SK-N-SH treated with all-trans-retinoic acid at 6 μM for 48 hours (cell line): Measurements from ENCODE around the gene GRIA1.

Source experiments
- ARNTL ChIP-seq: fragments of 450-650 bp; formaldehyde crosslinking; IDR thresholded peaks from 2 replicates; pipeline ENCODE4 v1.5.0; 2020; ENCODE audit warnings: low read depth, mild to moderate bottlenecking, moderate library complexity, borderline replicate concordance
- BACH2 ChIP-seq: fragments of 250-450 bp; sonication (Bioruptor Pico); IDR thresholded peaks from 2 replicates; pipeline ENCODE4 v1.9.0; 2021; ENCODE audit warnings: mild to moderate bottlenecking, borderline replicate concordance
- ISL1 ChIP-seq: fragments of 250-450 bp; sonication (Bioruptor Pico); IDR thresholded peaks from 2 replicates; pipeline ENCODE4 v2.1.2; 2022; ENCODE audit warnings: mild to moderate bottlenecking, moderate library complexity
- RARB ChIP-seq: fragments of 250-450 bp; sonication (Bioruptor Pico); IDR thresholded peaks from 2 replicates; pipeline ENCODE4 v1.8.0; 2021; ENCODE audit warnings: mild to moderate bottlenecking, moderate library complexity
- TCF4 ChIP-seq: fragments of 250-450 bp; sonication (Bioruptor Pico); IDR thresholded peaks from 2 replicates; pipeline ENCODE4 v1.8.0; 2021; ENCODE audit warnings: mild to moderate bottlenecking, moderate library complexity, borderline replicate concordance
- ZC3H10 ChIP-seq: fragments of 250-450 bp; sonication (Bioruptor Pico); IDR thresholded peaks from 2 replicates; pipeline ENCODE4 v1.5.1; 2021; ENCODE audit warnings: mild to moderate bottlenecking, moderate library complexity
- ZFP3 ChIP-seq: fragments of 250-450 bp; sonication (Bioruptor Pico); IDR thresholded peaks from 2 replicates; pipeline ENCODE4 v1.5.0; 2020; ENCODE audit warnings: mild to moderate bottlenecking, moderate library complexity
- ZFP30 ChIP-seq: fragments of 450-650 bp; formaldehyde crosslinking; IDR thresholded peaks from 2 replicates; pipeline ENCODE4 v1.5.0; 2022; ENCODE audit warnings: mild to moderate bottlenecking, moderate library complexity
- ZNF70 ChIP-seq: fragments of 450-650 bp; formaldehyde crosslinking; IDR thresholded peaks from 2 replicates; pipeline ENCODE4 v1.5.0; 2020; ENCODE audit warnings: mild to moderate bottlenecking, moderate library complexity
- TF ChIP-seq, protein P1 (sequence below): fragments of 250-450 bp; sonication (Bioruptor Pico); IDR thresholded peaks from 2 replicates; pipeline ENCODE4 v1.8.0; 2021; ENCODE audit warnings: low read depth, mild to moderate bottlenecking, moderate library complexity, borderline replicate concordance
- TF ChIP-seq, protein P2 (sequence below): fragments of 250-450 bp; sonication (Bioruptor Pico); IDR thresholded peaks from 2 replicates; pipeline ENCODE4 v1.5.1; 2020; ENCODE audit warnings: low read depth, mild to moderate bottlenecking, moderate library complexity
- TF ChIP-seq, protein P3 (sequence below): fragments of 250-450 bp; sonication (Bioruptor Pico); IDR thresholded peaks from 2 replicates; pipeline ENCODE4 v1.8.0; 2020; ENCODE audit warnings: mild to moderate bottlenecking, moderate library complexity, borderline replicate concordance
- TF ChIP-seq, protein P4 (sequence below): fragments of 250-450 bp; sonication (Bioruptor Pico); IDR thresholded peaks from 2 replicates; pipeline ENCODE4 v1.5.0; 2020; ENCODE audit warnings: mild to moderate bottlenecking, moderate library complexity

DNA sequence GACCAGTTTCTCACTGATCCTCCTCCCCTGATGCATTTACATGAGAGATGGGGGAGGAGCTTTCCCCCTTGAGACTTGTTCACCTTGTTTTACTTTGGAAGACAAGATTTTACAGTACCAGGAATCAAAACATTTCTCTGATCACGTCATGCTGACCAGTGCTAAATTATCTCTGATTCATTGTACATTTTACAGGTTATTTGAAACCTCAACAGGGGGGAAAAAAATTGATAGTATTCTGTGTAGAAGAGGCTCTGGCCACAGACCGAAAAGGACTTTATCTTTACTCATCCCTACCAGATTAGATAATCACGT is 133.9 kb downstream of the GRIA1 start:
- TF ChIP-seq ZFP30 (CRISPR knock-in tag): no peak
- TF ChIP-seq ARNTL (CRISPR knock-in tag): no peak
- TF ChIP-seq, protein P1, sequence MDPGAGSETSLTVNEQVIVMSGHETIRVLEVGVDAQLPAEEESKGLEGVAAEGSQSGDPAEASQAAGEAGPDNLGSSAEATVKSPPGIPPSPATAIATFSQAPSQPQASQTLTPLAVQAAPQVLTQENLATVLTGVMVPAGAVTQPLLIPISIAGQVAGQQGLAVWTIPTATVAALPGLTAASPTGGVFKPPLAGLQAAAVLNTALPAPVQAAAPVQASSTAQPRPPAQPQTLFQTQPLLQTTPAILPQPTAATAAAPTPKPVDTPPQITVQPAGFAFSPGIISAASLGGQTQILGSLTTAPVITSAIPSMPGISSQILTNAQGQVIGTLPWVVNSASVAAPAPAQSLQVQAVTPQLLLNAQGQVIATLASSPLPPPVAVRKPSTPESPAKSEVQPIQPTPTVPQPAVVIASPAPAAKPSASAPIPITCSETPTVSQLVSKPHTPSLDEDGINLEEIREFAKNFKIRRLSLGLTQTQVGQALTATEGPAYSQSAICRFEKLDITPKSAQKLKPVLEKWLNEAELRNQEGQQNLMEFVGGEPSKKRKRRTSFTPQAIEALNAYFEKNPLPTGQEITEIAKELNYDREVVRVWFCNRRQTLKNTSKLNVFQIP (CRISPR knock-in tag): no peak
- TF ChIP-seq, protein P2, sequence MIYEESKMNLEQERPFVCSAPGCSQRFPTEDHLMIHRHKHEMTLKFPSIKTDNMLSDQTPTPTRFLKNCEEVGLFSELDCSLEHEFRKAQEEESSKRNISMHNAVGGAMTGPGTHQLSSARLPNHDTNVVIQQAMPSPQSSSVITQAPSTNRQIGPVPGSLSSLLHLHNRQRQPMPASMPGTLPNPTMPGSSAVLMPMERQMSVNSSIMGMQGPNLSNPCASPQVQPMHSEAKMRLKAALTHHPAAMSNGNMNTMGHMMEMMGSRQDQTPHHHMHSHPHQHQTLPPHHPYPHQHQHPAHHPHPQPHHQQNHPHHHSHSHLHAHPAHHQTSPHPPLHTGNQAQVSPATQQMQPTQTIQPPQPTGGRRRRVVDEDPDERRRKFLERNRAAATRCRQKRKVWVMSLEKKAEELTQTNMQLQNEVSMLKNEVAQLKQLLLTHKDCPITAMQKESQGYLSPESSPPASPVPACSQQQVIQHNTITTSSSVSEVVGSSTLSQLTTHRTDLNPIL (CRISPR knock-in tag): no peak
- TF ChIP-seq RARB: no peak
- TF ChIP-seq ZC3H10 (CRISPR knock-in tag): no peak
- no peak for TF ChIP-seq ISL1 (CRISPR knock-in tag)
- TF ChIP-seq ZNF70: no peak
- TF ChIP-seq, protein P3, sequence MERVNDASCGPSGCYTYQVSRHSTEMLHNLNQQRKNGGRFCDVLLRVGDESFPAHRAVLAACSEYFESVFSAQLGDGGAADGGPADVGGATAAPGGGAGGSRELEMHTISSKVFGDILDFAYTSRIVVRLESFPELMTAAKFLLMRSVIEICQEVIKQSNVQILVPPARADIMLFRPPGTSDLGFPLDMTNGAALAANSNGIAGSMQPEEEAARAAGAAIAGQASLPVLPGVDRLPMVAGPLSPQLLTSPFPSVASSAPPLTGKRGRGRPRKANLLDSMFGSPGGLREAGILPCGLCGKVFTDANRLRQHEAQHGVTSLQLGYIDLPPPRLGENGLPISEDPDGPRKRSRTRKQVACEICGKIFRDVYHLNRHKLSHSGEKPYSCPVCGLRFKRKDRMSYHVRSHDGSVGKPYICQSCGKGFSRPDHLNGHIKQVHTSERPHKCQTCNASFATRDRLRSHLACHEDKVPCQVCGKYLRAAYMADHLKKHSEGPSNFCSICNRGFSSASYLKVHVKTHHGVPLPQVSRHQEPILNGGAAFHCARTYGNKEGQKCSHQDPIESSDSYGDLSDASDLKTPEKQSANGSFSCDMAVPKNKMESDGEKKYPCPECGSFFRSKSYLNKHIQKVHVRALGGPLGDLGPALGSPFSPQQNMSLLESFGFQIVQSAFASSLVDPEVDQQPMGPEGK (CRISPR knock-in tag): no peak
- no peak for TF ChIP-seq ZFP3 (CRISPR knock-in tag)
- no peak for TF ChIP-seq BACH2 (CRISPR knock-in tag)
- no peak for TF ChIP-seq TCF4 (CRISPR knock-in tag)
- TF ChIP-seq, protein P4, sequence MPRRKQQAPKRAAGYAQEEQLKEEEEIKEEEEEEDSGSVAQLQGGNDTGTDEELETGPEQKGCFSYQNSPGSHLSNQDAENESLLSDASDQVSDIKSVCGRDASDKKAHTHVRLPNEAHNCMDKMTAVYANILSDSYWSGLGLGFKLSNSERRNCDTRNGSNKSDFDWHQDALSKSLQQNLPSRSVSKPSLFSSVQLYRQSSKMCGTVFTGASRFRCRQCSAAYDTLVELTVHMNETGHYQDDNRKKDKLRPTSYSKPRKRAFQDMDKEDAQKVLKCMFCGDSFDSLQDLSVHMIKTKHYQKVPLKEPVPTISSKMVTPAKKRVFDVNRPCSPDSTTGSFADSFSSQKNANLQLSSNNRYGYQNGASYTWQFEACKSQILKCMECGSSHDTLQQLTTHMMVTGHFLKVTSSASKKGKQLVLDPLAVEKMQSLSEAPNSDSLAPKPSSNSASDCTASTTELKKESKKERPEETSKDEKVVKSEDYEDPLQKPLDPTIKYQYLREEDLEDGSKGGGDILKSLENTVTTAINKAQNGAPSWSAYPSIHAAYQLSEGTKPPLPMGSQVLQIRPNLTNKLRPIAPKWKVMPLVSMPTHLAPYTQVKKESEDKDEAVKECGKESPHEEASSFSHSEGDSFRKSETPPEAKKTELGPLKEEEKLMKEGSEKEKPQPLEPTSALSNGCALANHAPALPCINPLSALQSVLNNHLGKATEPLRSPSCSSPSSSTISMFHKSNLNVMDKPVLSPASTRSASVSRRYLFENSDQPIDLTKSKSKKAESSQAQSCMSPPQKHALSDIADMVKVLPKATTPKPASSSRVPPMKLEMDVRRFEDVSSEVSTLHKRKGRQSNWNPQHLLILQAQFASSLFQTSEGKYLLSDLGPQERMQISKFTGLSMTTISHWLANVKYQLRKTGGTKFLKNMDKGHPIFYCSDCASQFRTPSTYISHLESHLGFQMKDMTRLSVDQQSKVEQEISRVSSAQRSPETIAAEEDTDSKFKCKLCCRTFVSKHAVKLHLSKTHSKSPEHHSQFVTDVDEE (CRISPR knock-in tag): no peak
